IgD-negative memory B cell (primary cell): ENCODE results near the gene PCGF3. TPM values are rescaled to one million over a fixed set of nuclear protein-coding genes. Genes with fewer than 3 reads are reported as not detected.

Experiments
- H3K27ac Mint-ChIP-seq, 3 donors: one replicate each; pipeline ENCODE4 v1.8.0; 2020 to 2022; ENCODE audit warnings: mild to moderate bottlenecking in 3 of 3, mixed read lengths in 3 of 3, moderate library complexity in 1 of 3
- H3K27me3 Mint-ChIP-seq: one replicate; pipeline ENCODE4 v1.8.0; 2021; ENCODE audit warnings: mixed read lengths
- H3K36me3 Mint-ChIP-seq: one replicate; pipeline ENCODE4 v1.8.0; 2020; ENCODE audit warnings: mild to moderate bottlenecking, mixed read lengths
- H3K4me1 Mint-ChIP-seq, 3 donors: one replicate each; pipeline ENCODE4 v1.8.0; 2020 to 2022; ENCODE audit warnings: mixed read lengths in 3 of 3, mild to moderate bottlenecking in 1 of 3
- H3K4me3 Mint-ChIP-seq, 4 donors: one replicate each; pipeline ENCODE4 v1.8.0; 2020 to 2022; ENCODE audit warnings: mild to moderate bottlenecking in 4 of 4, mixed read lengths in 4 of 4, moderate library complexity in 3 of 4
- H3K9me3 Mint-ChIP-seq, 3 donors: one replicate each; pipeline ENCODE4 v1.8.0; 2020 to 2021; ENCODE audit warnings: mixed read lengths in 3 of 3, mild to moderate bottlenecking in 1 of 3
- polyA plus RNA-seq: library from polyadenylated mRNA; unstranded; fragments of 300-500 nt; fragmentation: Illumina TruSeq; gene quantifications from one replicate; pipeline ENCODE4 v1.2.3, GENCODE V29; 2021

Gene PCGF3
- polyA plus RNA-seq, 1 donor from 2014 or later: 6.1 TPM

DNA sequence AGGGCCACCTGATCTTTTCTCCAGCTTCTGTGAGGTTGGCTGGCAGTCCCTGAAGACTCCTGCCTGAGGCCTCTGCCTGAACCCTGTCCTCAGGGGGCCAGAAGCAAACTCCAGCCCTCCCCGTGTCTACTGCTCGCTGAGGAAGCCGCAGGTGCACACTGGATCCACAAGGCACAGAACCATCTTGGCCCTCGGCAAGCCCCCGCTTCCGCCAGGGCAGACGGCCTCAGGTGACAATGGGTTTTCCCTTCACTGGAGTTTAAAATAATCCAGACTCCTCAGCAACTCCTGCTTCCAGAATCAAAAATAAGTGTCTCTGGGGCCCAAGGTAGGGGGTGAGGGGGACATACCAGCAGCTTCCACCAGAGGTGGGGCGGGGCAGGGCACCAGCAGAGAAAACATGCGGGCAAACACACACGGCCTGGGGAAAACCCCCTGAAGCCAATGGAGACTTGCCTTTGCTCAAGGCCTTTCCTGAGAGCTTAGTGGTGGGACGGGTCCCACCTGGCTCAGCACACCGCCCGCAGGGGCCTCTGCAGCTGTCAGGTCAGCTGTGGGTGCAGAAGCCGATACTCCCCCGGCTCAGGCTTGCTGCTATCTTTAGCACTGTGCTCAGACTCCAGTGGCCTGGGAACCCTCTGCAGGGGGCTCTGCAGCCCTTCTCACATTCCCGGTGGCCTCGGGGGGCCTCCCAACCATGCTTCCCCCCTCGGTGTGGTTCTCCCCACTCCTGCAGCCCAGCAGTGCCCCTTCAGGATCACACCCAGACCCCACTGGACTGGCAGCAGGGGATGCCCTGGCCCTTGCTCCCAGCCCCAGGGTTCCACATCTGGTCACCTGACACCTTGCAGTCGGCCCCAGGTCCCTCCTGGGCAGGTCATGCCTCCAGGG, 29.4 kb upstream of the PCGF3 start:
- Mint-ChIP-seq H3K27me3 (peaks cover 1% of the 10 kb centered on the region), H3K27ac (peak overlapping the region; percentile 71 to 98 (median 93)), H3K4me3 (peak overlapping the region; percentile 67 to 96 (median 87)), H3K36me3 (peaks cover 2% of the 10 kb centered on the region), H3K4me1 (peaks cover 12 to 18% (median 17%) of the 10 kb centered on the region in 3 donors), H3K9me3 (no peaks in the 10 kb centered on the region)

DNA sequence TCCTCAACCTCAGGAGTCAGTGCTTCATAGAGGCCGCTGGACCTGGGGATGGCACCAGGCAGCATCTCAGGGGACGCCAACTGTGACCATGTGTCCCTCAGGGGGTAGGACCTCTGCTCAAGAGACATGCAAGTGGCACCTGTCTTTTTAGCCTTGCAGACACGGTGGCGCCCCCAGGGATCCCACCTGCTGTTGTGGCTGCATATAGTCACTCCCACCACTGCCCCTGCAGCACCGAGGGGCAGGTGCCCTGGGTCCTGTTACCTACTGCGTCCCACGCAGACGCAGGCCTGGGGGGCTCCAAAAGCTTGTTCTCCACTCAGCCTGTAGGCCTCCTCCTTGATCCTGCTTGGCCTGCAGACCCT, 28.8 kb upstream of the PCGF3 start:
- peaks cover 12 to 18% (median 17%) of the 10 kb centered on the region in 3 donors for H3K4me1 Mint-ChIP-seq
- H3K27ac Mint-ChIP-seq: peak overlapping the region in 2 of 3 donors; percentile 39 to 98
- no peaks in the 10 kb centered on the region for H3K9me3 Mint-ChIP-seq
- peaks cover 1% of the 10 kb centered on the region for H3K27me3 Mint-ChIP-seq
- peaks cover 2% of the 10 kb centered on the region for H3K36me3 Mint-ChIP-seq
- peak overlapping the region in 2 of 4 donors; percentile 87 to 96 for H3K4me3 Mint-ChIP-seq

DNA sequence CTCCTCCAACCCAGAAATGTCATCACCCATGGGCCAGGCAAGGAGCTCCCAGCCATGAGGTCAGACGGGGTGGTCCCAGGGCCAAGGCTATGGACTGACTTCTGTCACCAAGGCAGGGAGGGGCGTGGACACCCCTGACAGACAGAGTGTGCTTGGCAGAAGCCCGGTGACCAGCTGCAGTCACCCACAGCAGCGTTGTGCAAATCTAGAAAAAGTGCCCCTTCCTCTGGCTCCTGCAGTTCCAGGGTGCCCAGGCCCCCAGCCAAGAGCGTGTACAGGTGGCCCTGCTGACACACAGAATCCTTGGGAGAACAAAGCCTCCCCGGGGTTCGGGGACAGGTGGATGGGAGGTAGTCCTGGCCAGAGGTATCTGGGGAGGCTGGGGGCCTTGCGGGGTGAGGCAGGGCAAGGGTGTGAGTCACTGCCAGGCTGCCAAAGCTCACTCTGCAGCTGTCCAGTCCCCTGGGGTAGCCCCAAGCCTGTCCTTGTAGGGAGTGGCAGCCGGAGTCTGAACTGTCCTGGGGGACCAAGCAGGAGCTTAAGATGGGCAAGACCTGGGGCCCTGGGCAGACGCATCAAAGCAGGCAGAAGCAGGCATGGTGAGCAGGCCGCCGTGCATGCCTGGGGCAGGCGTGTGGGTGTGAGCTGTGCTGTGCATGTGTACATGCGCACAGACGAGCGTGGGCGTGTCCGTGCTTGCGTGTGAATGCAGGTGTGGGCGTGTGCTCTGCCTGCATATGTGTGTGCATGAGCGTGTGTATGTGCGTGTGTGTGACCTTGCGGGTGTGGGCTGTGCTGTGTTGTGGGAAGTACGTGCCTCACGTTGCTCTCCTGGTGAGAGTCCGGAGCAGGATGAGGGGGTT, 28.0 kb upstream of the PCGF3 start:
- Mint-ChIP-seq H3K9me3 (no peaks in the 10 kb centered on the region), H3K4me1 (peaks cover 12 to 18% (median 17%) of the 10 kb centered on the region in 3 donors), H3K27ac (peak overlapping the region in 2 of 3 donors; percentile 59 to 98), H3K4me3 (peak overlapping the region in 3 of 4 donors; percentile 21 to 87 (median 76)), H3K27me3 (peaks cover 1% of the 10 kb centered on the region), H3K36me3 (peaks cover 2% of the 10 kb centered on the region)

DNA sequence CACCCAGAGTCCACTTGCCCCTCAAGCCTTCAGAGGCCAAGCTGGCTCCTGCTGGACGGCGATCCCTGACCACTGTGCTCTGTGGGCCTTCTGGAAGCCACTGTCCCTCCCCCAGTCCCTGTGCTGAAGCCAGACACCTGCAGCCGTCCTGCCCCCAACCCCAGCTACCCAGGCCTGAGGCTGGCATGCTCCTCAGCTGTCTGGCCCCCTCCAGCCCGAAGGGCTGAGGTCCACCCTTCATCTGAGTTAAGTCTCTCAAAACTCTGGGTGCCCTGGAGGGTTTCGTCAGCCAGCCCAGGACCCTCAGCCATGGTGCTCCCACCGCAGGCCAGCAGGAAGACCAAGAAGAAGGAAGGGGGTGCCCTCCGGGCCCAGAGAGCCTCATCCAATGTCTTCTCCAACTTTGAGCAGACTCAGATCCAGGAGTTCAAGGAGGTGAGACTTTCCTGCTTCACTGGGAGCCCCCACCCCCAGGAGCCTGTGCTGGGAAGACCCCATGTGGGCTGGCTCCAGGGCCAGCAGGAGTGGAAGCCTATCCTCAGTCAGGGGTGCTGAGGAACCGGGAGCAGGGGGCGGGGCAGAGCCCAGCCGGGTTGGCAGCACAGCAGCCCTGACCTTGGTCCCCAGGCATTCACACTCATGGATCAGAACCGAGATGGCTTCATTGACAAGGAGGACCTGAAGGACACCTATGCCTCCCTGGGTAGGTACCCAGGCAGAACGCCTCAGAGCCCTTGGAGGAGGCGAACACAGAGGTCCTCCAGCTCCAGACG, 27.1 kb upstream of the PCGF3 start:
- Mint-ChIP-seq H3K4me1 (peaks cover 12 to 17% (median 12%) of the 10 kb centered on the region in 3 donors), H3K9me3 (no peaks in the 10 kb centered on the region), H3K4me3 (peak overlapping the region in 2 of 4 donors; percentile 70 to 80), H3K36me3 (peaks cover 2% of the 10 kb centered on the region), H3K27me3 (peaks cover 1% of the 10 kb centered on the region), H3K27ac (peak overlapping the region in 1 of 3 donors; percentile 98)

DNA sequence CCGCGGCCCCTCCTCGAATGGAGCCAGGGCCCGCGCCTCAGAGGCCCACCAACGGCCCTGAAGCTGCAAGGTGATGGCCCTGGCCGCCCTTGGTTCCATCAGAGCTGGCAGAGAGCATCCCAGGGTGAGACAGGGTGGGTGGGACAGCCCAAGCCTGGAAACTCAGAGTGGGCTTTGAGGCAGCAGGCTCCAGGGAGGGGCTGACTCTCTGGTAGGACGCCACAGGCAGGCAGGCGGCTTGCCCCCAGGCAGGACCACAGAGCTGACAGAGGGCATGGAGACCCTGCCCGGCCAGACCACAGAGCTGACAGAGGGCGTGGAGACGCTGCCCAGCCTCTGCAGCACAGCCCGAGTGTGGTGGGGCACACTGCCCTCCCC, 26.5 kb upstream of the PCGF3 start:
- no peak overlapping the region for H3K27ac Mint-ChIP-seq
- no peaks in the 10 kb centered on the region for H3K9me3 Mint-ChIP-seq
- H3K4me1 Mint-ChIP-seq: peaks cover 12 to 16% (median 12%) of the 10 kb centered on the region in 3 donors
- peaks cover 2% of the 10 kb centered on the region for H3K36me3 Mint-ChIP-seq
- H3K4me3 Mint-ChIP-seq: no peak overlapping the region
- peaks cover 1% of the 10 kb centered on the region for H3K27me3 Mint-ChIP-seq

DNA sequence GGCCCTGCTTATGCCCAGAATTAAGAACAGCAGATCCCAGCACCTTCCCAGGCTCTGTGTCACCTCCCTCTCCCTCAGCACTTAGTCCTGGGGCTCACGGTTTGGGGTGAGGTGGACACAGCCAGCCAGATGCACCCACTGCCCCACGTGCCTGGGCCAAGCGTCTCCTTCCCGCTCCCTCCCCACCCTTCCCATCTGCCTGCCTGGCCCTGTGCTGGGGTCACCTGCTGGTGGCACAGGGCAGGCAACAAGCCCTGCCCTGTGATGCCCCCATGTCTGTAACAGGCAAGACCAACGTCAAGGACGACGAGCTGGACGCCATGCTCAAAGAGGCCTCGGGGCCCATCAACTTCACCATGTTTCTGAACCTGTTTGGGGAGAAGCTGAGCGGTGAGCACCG, 26.0 kb upstream of the PCGF3 start:
- peaks cover 2% of the 10 kb centered on the region for H3K36me3 Mint-ChIP-seq
- peaks cover 1% of the 10 kb centered on the region for H3K27me3 Mint-ChIP-seq
- H3K4me3 Mint-ChIP-seq: peak overlapping the region in 1 of 4 donors; percentile 41
- H3K4me1 Mint-ChIP-seq: peaks cover 12 to 15% (median 12%) of the 10 kb centered on the region in 3 donors
- no peaks in the 10 kb centered on the region for H3K9me3 Mint-ChIP-seq
- H3K27ac Mint-ChIP-seq: peak overlapping the region in 1 of 3 donors; percentile 77

DNA sequence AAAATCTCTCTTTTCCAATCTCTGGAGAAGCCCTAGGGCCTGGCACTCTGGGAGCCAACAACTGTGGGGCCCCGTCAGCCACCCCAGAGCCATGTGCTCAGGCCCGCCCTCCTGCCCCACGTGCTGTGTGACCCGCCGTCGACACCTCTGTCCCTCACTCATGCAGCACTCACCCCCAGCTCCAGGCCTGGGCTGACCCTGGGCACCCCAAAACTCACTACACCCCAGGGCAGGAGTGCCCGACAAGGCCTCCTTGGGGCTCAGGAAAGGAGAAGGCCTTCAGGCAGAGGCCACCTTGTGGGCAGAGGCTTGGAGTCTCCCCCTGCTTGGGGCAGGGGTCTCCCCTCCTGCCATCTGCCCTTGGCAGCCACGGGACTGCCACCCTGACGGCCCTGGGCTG, 25.5 kb upstream of the PCGF3 start:
- peak overlapping the region; percentile 26 to 90 (median 77) for H3K27ac Mint-ChIP-seq
- no peaks in the 10 kb centered on the region for H3K9me3 Mint-ChIP-seq
- peaks cover 12 to 15% (median 13%) of the 10 kb centered on the region in 3 donors for H3K4me1 Mint-ChIP-seq
- H3K27me3 Mint-ChIP-seq: peaks cover 1% of the 10 kb centered on the region
- H3K36me3 Mint-ChIP-seq: peaks cover 2% of the 10 kb centered on the region
- H3K4me3 Mint-ChIP-seq: peak overlapping the region; percentile 68 to 88 (median 74)

DNA sequence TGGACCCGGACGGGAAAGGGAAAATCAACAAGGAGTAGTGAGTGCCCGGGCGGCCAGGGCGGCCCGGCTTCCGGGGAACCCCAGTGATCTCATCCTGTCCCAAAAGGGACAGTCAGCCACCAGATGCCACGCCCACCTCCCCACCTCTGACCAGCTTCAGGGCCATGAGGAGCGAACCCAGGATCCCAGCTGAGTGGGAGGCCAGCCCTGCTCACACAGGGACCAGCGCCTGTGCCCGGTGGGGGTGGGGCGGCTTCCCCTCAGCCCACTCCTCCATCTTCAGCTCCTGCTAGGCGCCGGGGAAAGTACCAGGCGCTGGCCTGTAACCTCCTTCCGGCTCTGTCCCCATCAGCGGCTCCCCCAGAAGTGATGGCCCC, 25.1 kb upstream of the PCGF3 start:
- Mint-ChIP-seq H3K27me3 (peaks cover 1% of the 10 kb centered on the region), H3K4me3 (peak overlapping the region; percentile 68 to 88 (median 76)), H3K4me1 (peaks cover 8 to 16% (median 15%) of the 10 kb centered on the region in 3 donors), H3K9me3 (no peaks in the 10 kb centered on the region), H3K36me3 (peaks cover 2% of the 10 kb centered on the region), H3K27ac (peak overlapping the region; percentile 26 to 90 (median 77))

DNA sequence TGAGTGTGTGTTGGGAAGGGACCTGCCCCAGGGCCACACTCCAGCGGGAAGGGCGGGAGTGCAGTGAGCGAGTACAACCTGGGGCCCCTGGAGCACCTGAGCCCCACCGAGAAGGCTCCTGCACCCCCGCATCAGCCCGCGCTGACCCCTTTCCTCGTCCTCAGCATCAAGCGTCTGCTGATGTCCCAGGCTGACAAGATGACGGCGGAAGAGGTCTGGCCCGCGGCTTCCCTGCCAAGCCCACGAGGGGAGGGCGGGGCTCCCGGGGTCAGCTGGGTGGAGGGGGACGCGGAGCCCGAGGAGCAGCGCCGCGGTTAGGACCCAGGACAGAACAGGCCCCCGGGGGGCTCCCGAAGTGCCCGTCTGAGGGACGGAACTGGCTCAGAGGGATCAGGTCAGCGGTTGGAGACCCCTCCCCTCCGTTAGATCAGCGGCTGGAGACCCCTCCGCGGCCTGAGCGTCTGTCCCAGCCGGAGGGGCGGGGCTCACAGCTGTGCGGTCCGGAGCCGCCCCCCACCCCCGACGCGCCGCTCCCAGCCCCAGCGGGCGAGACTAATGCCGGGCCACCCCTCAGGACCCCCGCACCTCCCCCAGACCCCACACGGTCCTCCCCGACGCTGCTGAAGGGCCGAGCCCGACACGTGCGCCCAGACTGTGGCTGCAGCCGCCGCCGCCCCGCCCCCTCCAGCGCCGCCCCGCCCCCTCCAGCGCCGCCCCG, 24.5 kb upstream of the PCGF3 start:
- H3K9me3 Mint-ChIP-seq: no peaks in the 10 kb centered on the region
- peaks cover 3 to 12% (median 11%) of the 10 kb centered on the region in 3 donors for H3K4me1 Mint-ChIP-seq
- peak overlapping the region in 3 of 4 donors; percentile 74 to 88 (median 79) for H3K4me3 Mint-ChIP-seq
- peaks cover 1% of the 10 kb centered on the region for H3K27me3 Mint-ChIP-seq
- H3K27ac Mint-ChIP-seq: peak overlapping the region in 2 of 3 donors; percentile 26 to 77
- H3K36me3 Mint-ChIP-seq: peaks cover 2% of the 10 kb centered on the region

DNA sequence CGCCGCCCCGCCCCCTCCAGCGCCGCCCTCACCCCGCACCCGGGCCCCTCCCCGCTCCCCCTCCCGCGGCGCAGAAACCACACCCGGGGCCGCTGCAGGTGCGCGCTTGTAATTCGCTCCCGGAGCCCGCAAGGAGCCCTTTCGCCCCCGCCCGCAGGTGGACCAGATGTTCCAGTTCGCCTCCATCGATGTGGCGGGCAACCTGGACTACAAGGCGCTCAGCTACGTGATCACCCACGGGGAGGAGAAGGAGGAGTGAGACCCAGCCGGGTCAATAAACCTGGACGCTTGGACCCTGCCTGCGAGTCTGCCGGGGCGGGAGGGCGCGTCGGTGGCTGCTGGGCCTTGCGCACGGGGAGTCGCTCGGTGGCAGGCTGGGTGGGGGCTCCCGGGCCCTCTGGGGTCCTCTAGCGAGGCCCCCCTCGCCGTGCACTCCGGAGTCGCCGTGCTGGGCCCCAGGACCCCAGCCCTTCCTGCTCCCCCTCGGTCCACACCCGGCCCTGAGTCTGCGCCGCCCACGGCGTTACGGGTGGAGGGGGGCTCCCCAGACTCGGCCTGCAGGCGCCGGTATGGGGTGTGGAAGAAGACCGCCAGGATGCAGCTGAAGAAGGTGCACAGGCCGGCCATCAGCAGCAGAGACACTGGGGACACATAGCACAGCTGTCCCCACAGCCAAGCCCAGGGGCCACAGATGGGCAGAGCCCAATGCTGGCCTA, 23.7 kb upstream of the PCGF3 start:
- H3K9me3 Mint-ChIP-seq: no peaks in the 10 kb centered on the region
- H3K4me1 Mint-ChIP-seq: peaks cover 0 to 11% (median 10%) of the 10 kb centered on the region in 3 donors
- peak overlapping the region in 2 of 4 donors; percentile 63 to 86 for H3K4me3 Mint-ChIP-seq
- H3K27ac Mint-ChIP-seq: no peak overlapping the region
- H3K27me3 Mint-ChIP-seq: peaks cover under 1% of the 10 kb centered on the region
- H3K36me3 Mint-ChIP-seq: peaks cover 2% of the 10 kb centered on the region

DNA sequence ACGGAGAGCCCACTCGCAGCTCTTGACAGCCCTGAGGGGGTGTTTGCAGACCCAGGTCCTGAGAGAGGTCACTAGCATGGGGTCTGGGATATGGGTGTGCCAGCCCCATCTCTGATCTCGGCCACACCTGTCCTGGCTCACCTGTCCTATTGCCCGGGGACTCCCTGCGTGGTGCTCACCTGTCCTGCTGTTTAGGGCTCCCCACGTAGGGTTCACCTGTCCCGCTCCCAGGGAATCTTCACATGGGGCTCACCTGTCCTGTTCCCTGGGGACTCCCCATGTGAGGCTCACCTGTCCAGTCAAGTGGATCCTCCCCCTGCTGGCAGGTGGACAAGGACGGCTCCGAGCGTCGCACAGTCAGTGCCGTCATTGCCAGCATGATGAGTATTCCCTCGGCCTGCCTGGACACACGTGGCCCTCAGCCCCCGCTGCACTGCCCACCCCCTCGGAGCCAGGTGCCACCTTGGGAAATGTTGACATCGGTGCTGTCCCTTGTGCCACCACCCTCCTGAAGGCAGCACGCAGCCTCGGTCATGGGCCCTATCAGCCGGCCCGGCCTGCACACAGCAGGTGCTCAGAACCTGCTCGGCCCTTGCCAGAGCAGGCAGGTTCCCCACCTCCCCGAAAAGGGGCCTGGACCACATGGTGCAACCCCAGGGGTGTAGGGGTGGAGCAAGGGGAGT, 23.0 kb upstream of the PCGF3 start:
- peaks cover 0 to 11% (median 6%) of the 10 kb centered on the region in 3 donors for H3K4me1 Mint-ChIP-seq
- H3K9me3 Mint-ChIP-seq: no peaks in the 10 kb centered on the region
- H3K27ac Mint-ChIP-seq: no peak overlapping the region
- H3K4me3 Mint-ChIP-seq: peak overlapping the region in 2 of 4 donors; percentile 33 to 86
- peaks cover 4% of the 10 kb centered on the region for H3K27me3 Mint-ChIP-seq
- H3K36me3 Mint-ChIP-seq: peaks cover 2% of the 10 kb centered on the region

DNA sequence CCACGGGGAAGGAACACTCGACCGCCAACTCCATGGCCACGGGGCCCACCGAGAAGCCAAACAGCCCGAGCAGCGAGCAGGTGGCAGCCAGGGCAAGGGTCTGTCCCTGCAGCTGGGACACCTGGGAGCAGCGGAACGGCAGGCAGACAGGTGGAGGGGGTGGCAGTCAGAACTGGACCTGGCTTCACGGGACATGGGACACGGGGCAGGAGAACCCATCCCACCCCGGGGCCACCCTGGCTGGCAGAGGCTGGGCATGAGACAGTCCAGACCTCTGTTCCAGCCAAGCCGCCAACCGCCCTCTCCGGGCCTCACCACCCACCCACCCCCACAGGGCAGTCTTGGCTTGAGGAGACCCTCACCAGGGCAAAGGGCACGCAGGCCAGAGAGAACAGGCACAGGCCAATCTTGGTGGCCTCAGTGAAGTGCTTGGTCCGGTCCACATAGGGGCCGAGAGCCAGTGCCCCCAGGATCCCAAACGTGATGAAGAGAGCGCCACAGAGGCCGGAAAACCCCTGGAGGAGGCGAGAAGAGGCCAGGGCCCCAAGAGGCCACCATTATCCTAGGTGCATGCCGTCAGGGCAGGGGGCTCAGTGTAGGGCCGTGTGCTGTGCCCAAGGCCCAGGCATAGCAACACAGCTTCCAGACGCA, 22.3 kb upstream of the PCGF3 start:
- peak overlapping the region in 1 of 4 donors; percentile 79 for H3K4me3 Mint-ChIP-seq
- H3K9me3 Mint-ChIP-seq: no peaks in the 10 kb centered on the region
- peak overlapping the region in 1 of 3 donors; percentile 53 for H3K27ac Mint-ChIP-seq
- H3K4me1 Mint-ChIP-seq: peaks cover 0 to 7% (median 3%) of the 10 kb centered on the region in 3 donors
- H3K27me3 Mint-ChIP-seq: peaks cover 8% of the 10 kb centered on the region
- peaks cover 1% of the 10 kb centered on the region for H3K36me3 Mint-ChIP-seq
